Measurements from ENCODE around the gene NGEF. TPM values are rescaled to one million over a fixed set of nuclear protein-coding genes. Genes with fewer than 3 reads are reported as not detected.

Gene NGEF
- total RNA-seq, 2 experiments from 2014 or later, result not detected

DNA sequence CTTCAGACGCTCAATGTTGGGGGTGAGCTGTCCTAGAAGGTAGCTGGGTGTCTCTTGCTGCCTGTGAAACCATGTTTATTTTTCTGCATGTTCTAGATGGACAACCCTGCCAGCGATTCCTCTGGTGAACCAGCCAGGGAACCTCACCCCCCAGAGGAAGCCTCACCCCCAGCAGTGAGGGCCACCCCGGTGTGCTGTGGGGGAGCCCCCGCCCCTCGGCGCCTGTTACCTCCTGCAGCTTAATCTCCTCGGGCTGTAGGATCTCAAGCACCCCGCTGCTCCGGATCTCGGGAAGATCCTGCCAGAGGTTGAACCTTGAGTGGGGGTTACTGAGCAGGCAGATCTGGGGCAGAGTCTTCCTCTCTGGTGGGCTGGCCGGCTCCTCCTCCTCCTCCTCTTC is 93.0 kb downstream of the NGEF start:
- Histone ChIP-seq H3K9me3 (ENCODE audit: control insufficient read depth in 1 of 2, insufficient read depth in 1 of 2, low read length in 2 of 2) (peaks cover 5 to 7% of the 10 kb centered on the region in 2 experiments), H3K36me3 (ENCODE audit: insufficient read depth, low read length) (no peaks in the 10 kb centered on the region), H3K4me3 (ENCODE audit: low read length) (no peak overlapping the region), H3K27me3 (ENCODE audit: control insufficient read depth in 1 of 2, insufficient read depth in 2 of 2, low read length in 2 of 2) (peaks cover 12 to 40% of the 10 kb centered on the region in 2 experiments), H3K27ac (ENCODE audit: low read depth in 1 of 2, low read length in 2 of 2) (no peak overlapping the region), H3K4me1 (ENCODE audit: insufficient read depth, low read length) (no peaks in the 10 kb centered on the region)
- Mint-ChIP-seq H3K36me3 (ENCODE audit: low read depth) (no peaks in the 10 kb centered on the region), H3K9me3 (no peaks in the 10 kb centered on the region), H3K27me3 (peaks cover 82% of the 10 kb centered on the region), H3K27ac (no peak overlapping the region), H3K4me3 (no peak overlapping the region), H3K4me1 (ENCODE audit: low read depth) (no peaks in the 10 kb centered on the region)
- ChIA-PET CTCF (no interaction called here), POLR2A (no interaction called here)
- TF ChIP-seq, protein P1, sequence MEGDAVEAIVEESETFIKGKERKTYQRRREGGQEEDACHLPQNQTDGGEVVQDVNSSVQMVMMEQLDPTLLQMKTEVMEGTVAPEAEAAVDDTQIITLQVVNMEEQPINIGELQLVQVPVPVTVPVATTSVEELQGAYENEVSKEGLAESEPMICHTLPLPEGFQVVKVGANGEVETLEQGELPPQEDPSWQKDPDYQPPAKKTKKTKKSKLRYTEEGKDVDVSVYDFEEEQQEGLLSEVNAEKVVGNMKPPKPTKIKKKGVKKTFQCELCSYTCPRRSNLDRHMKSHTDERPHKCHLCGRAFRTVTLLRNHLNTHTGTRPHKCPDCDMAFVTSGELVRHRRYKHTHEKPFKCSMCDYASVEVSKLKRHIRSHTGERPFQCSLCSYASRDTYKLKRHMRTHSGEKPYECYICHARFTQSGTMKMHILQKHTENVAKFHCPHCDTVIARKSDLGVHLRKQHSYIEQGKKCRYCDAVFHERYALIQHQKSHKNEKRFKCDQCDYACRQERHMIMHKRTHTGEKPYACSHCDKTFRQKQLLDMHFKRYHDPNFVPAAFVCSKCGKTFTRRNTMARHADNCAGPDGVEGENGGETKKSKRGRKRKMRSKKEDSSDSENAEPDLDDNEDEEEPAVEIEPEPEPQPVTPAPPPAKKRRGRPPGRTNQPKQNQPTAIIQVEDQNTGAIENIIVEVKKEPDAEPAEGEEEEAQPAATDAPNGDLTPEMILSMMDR (IDR thresholded peaks at IDR 0.05), result no peak
- DNase-seq, result no peak
- intact Hi-C loops (cut with DNase I, micrococcal nuclease), result no loop called here
- ATAC-seq (ENCODE audit: poor library complexity), result no peak

DNA sequence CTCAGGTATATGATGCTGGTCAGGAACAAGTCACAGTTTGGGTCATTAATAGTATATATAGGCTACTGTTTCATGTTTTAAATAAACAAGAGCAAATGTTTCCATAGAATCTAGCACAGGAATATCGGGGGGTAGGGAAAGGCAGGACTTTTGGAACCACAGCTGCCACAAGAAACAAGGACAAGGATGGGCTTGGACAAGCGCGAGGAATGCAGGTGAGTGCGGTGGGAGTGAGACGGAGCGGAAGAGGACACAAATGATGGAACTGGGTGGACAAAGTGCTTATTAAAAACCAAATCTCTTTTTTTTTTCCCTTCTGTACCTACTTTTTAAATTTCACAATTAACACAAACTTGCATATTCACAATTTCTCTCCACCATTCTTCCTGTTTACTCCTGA is 93.9 kb downstream of the NGEF start:
- H3K27me3 ChIP-seq (ENCODE audit: control insufficient read depth in 1 of 2, insufficient read depth in 2 of 2, low read length in 2 of 2), result peaks cover 14 to 34% of the 10 kb centered on the region in 2 experiments
- no peak for DNase-seq
- Mint-ChIP-seq H3K27ac (no peak overlapping the region), H3K27me3 (peaks cover 77% of the 10 kb centered on the region), H3K9me3 (no peaks in the 10 kb centered on the region), H3K4me3 (no peak overlapping the region), H3K4me1 (ENCODE audit: low read depth) (no peaks in the 10 kb centered on the region), H3K36me3 (ENCODE audit: low read depth) (no peaks in the 10 kb centered on the region)
- H3K36me3 ChIP-seq (ENCODE audit: insufficient read depth, low read length), result no peaks in the 10 kb centered on the region
- no peak overlapping the region for H3K4me3 ChIP-seq (ENCODE audit: low read length)
- no peak for ATAC-seq (ENCODE audit: poor library complexity)
- intact Hi-C loops (cut with DNase I, micrococcal nuclease), result no loop called here
- peaks cover 0 to 7% of the 10 kb centered on the region in 2 experiments for H3K9me3 ChIP-seq (ENCODE audit: control insufficient read depth in 1 of 2, insufficient read depth in 1 of 2, low read length in 2 of 2)
- no peaks in the 10 kb centered on the region for H3K4me1 ChIP-seq (ENCODE audit: insufficient read depth, low read length)
- POLR2A ChIA-PET, result no interaction called here
- CTCF ChIA-PET, result no interaction called here
- TF ChIP-seq, protein P1 (IDR thresholded peaks at IDR 0.05), result no peak
- no peak overlapping the region for H3K27ac ChIP-seq (ENCODE audit: low read depth in 1 of 2, low read length in 2 of 2)

DNA sequence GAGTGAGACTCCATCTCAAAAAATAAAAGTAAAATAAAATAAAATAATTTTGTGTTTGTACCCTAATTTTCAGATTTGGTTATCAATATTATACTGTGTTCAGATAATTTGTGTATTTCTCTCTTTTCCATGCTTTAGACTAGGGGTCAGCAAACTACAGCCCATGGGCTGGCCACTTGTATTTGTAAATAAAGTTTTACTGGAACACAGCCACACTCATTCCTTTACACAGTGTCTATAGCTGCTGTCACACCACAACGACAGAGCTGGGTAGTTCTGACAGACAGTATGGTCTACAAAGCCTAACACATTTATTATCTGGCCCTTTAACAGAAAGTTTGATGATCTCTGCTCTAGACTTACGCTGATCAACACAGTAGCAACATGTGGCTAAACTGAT is 99.2 kb downstream of the NGEF start:
- Histone ChIP-seq H3K4me1 (ENCODE audit: insufficient read depth, low read length) (no peaks in the 10 kb centered on the region), H3K9me3 (ENCODE audit: control insufficient read depth in 1 of 2, insufficient read depth in 1 of 2, low read length in 2 of 2) (peaks cover 0 to 13% of the 10 kb centered on the region in 2 experiments), H3K4me3 (ENCODE audit: low read length) (no peak overlapping the region), H3K27me3 (ENCODE audit: control insufficient read depth in 1 of 2, insufficient read depth in 2 of 2, low read length in 2 of 2) (peaks cover 4 to 18% of the 10 kb centered on the region in 2 experiments), H3K27ac (ENCODE audit: low read depth in 1 of 2, low read length in 2 of 2) (no peak overlapping the region), H3K36me3 (ENCODE audit: insufficient read depth, low read length) (no peaks in the 10 kb centered on the region)
- Mint-ChIP-seq H3K27ac (no peak overlapping the region), H3K9me3 (peaks cover 19% of the 10 kb centered on the region), H3K27me3 (peaks cover 68% of the 10 kb centered on the region), H3K36me3 (ENCODE audit: low read depth) (no peaks in the 10 kb centered on the region), H3K4me1 (ENCODE audit: low read depth) (no peaks in the 10 kb centered on the region), H3K4me3 (no peak overlapping the region)
- intact Hi-C loops (cut with DNase I, micrococcal nuclease), result no loop called here
- ATAC-seq (ENCODE audit: poor library complexity), result no peak
- no peak for DNase-seq
- ChIA-PET POLR2A (no interaction called here), CTCF (no interaction called here)
- TF ChIP-seq, protein P1 (IDR thresholded peaks at IDR 0.05), result no peak

Measured in CD4-positive, alpha-beta T cell (primary cell).